GM21825 (cell line): ENCODE results near the gene SRGAP2B.
"Not testable (repeated sequence)": the region's sequence is repeated elsewhere in the genome, so short reads cannot be mapped to it uniquely, and the experiment has no call there.

Experiments
- ATAC-seq: cut with Tn5 transposase; IDR thresholded peaks from one replicate; pipeline ENCODE4 v1.9.1; 2021; ENCODE audit warnings: mild to moderate bottlenecking, moderate library complexity; ENCODE audit not compliant: unreplicated experiment

The SRGAP2B gene

GRCh38 chr1:145047553-145047952, 47.6 kb downstream of the SRGAP2B start:
- not testable (repeated sequence) for ATAC-seq

- ATAC-seq = not testable (repeated sequence)
These were observed 49.4 kb downstream of the SRGAP2B start for GRCh38 chr1:145045571-145046273.

GRCh38 chr1:145041519-145041918, 53.6 kb downstream of the SRGAP2B start:
- peak; percentile 78 for ATAC-seq

- not testable (repeated sequence) for ATAC-seq
These were observed 59.1 kb downstream of the SRGAP2B start for GRCh38 chr1:145036019-145036418.

- not testable (repeated sequence) for ATAC-seq
These were observed 61.6 kb downstream of the SRGAP2B start for GRCh38 chr1:145033523-145033922.

- not testable (repeated sequence) for ATAC-seq
These were observed 67.9 kb downstream of the SRGAP2B start for GRCh38 chr1:145027251-145027650.

GRCh38 chr1:145025286-145025685, 69.8 kb downstream of the SRGAP2B start:
- not testable (repeated sequence) for ATAC-seq

- ATAC-seq = not testable (repeated sequence)
These were observed 72.9 kb downstream of the SRGAP2B start for GRCh38 chr1:145022259-145022658.

GRCh38 chr1:145021749-145022148, 73.4 kb downstream of the SRGAP2B start:
- ATAC-seq = not testable (repeated sequence)

- not testable (repeated sequence) for ATAC-seq
These were observed 75.4 kb downstream of the SRGAP2B start for GRCh38 chr1:145019709-145020108.

- ATAC-seq = not testable (repeated sequence)
These were observed 77.4 kb downstream of the SRGAP2B start for GRCh38 chr1:145017725-145018124.

GRCh38 chr1:145016492-145016862, 78.7 kb downstream of the SRGAP2B start:
- ATAC-seq = not testable (repeated sequence)

- peak; percentile 60 for ATAC-seq
These were observed 79.2 kb downstream of the SRGAP2B start for GRCh38 chr1:145015744-145016491.

GRCh38 chr1:145013353-145013752, 81.8 kb downstream of the SRGAP2B start:
- ATAC-seq = not testable (repeated sequence)

- ATAC-seq = not testable (repeated sequence)
These were observed 83.3 kb downstream of the SRGAP2B start for GRCh38 chr1:145011811-145012210.

GRCh38 chr1:145010580-145010979, 84.5 kb downstream of the SRGAP2B start:
- not testable (repeated sequence) for ATAC-seq

GRCh38 chr1:145009928-145010327, 85.2 kb downstream of the SRGAP2B start:
- not testable (repeated sequence) for ATAC-seq

- peak; percentile 50 for ATAC-seq
These were observed 86.7 kb downstream of the SRGAP2B start for GRCh38 chr1:145008388-145008787.

GRCh38 chr1:145005142-145005541, 90.0 kb downstream of the SRGAP2B start:
- ATAC-seq = not testable (repeated sequence)

GRCh38 chr1:145001381-145001780, 93.7 kb downstream of the SRGAP2B start:
- not testable (repeated sequence) for ATAC-seq

GRCh38 chr1:145000743-145001326, 94.3 kb downstream of the SRGAP2B start:
- not testable (repeated sequence) for ATAC-seq
